SK-N-SH (cell line): ENCODE data around the gene CCR6. TPM values are rescaled to one million over a fixed set of nuclear protein-coding genes. Genes with fewer than 3 reads are reported as not detected.

Source experiments
- CTCF ChIA-PET: fragments of 300-600, 350-600 bp; formaldehyde crosslinking; extraction: SDS; loops from one replicate; lab custom pipeline; 2021; lab: Yijun Ruan, JAX
- POLR2A ChIA-PET: fragments of 350-600 bp; sonication (Branson Sonifier 250); formaldehyde crosslinking; extraction: SDS; loops from one replicate; lab custom pipeline; 2020; ENCODE audit warnings: antibody characterized with exemption, inconsistent platforms; lab: Yijun Ruan, JAX
- DNase-seq: peaks from one replicate; pipeline ENCODE4 v3.0.0; 2012
- H2AFZ ChIP-seq: fragments of 200-600 bp; sonication (generic); 2 replicates; pipeline ENCODE4 v1.8.1; 2016; ENCODE audit warnings: antibody characterized with exemption, mild to moderate bottlenecking, low read depth
- H3F3A ChIP-seq: fragments of 200-600 bp; sonication (generic); replicated peaks from 2 replicates; pipeline ENCODE3; 2016; ENCODE audit warnings: antibody characterized with exemption, mild to moderate bottlenecking; ENCODE audit not compliant: insufficient read depth
- H3K27ac ChIP-seq, 2 experiments: fragments of 200-500 bp in 1 of 2; fragments of 200-600 bp in 1 of 2; sonication (Bioruptor generic) in 1 of 2; sonication (generic), shearing (Covaris generic) in 1 of 2; 2 replicates each; pipeline versions ENCODE4 v1.5.1 to v1.6.1; 2014 to 2016; ENCODE audit warnings: low read depth in 2 of 2, inconsistent platforms in 1 of 2, low read length in 1 of 2, mild to moderate bottlenecking in 1 of 2, mixed read lengths in 1 of 2
- H3K27me3 ChIP-seq: fragments of 200-600 bp; sonication (generic), shearing (Covaris generic); 2 replicates; pipeline ENCODE4 v1.6.1; 2016; ENCODE audit warnings: mixed run types; ENCODE audit not compliant: insufficient read depth
- H3K36me3 ChIP-seq, 2 experiments: fragments of 200-500 bp in 1 of 2; fragments of 200-600 bp in 1 of 2; sonication (Bioruptor generic) in 1 of 2; sonication (generic) in 1 of 2; replicated peaks in 1 of 2; 2 replicates each; pipeline versions ENCODE3 to v1.5.1; 2014 to 2016; ENCODE audit warnings: low read length in 1 of 2, mild to moderate bottlenecking in 1 of 2; ENCODE audit not compliant: insufficient read depth in 2 of 2, control insufficient read depth in 1 of 2
- H3K4me1 ChIP-seq, 2 experiments: fragments of 200-500 bp in 1 of 2; fragments of 200-600 bp in 1 of 2; sonication (Bioruptor generic) in 1 of 2; sonication (generic), shearing (Covaris generic) in 1 of 2; 2 replicates each; pipeline versions ENCODE4 v1.5.1 to v1.6.1; 2014 to 2016; ENCODE audit warnings: low read depth in 1 of 2, low read length in 1 of 2, mixed run types in 1 of 2; ENCODE audit not compliant: insufficient read depth in 2 of 2, control insufficient read depth in 1 of 2
- H3K4me2 ChIP-seq: fragments of 200-600 bp; sonication (generic), shearing (Covaris generic); 2 replicates; pipeline ENCODE4 v1.6.1; 2017; ENCODE audit warnings: mixed run types
- H3K4me3 ChIP-seq, 2 experiments: fragments of 200-500 bp in 1 of 2; fragments of 200-600 bp in 1 of 2; sonication (Bioruptor generic) in 1 of 2; sonication (generic), shearing (Covaris generic) in 1 of 2; 2 replicates each; pipeline versions ENCODE4 v1.5.1 to v1.8.1; 2014 to 2016; ENCODE audit warnings: low read depth in 2 of 2, inconsistent platforms in 1 of 2, low read length in 1 of 2, mild to moderate bottlenecking in 1 of 2, mixed read lengths in 1 of 2, moderate library complexity in 1 of 2
- H3K79me2 ChIP-seq: fragments of 200-600 bp; sonication (generic); 2 replicates; pipeline ENCODE4 v1.8.1; 2017; ENCODE audit warnings: mild to moderate bottlenecking; ENCODE audit not compliant: insufficient read depth
- H3K9ac ChIP-seq: fragments of 200-600 bp; sonication (generic); 2 replicates; pipeline ENCODE4 v1.6.1; 2017; ENCODE audit warnings: mixed run types
- H3K9me2 ChIP-seq: fragments of 200-600 bp; sonication (generic); 2 replicates; pipeline ENCODE4 v1.6.1; 2017; ENCODE audit warnings: mixed run types
- H3K9me3 ChIP-seq: fragments of 200-600 bp; sonication (generic); 2 replicates; pipeline ENCODE4 v1.6.1; 2017; ENCODE audit warnings: mixed run types, mild to moderate bottlenecking, moderate library complexity
- H4K20me1 ChIP-seq: fragments of 200-600 bp; sonication (generic); 2 replicates; pipeline ENCODE4 v1.6.1; 2017; ENCODE audit warnings: mild to moderate bottlenecking, mixed run types; ENCODE audit not compliant: insufficient read depth
- ELF1 ChIP-seq: IDR thresholded peaks from 2 replicates; pipeline ENCODE4 v1.4.0; 2012
- EZH2phosphoT487 ChIP-seq: fragments of 200-600 bp; sonication (generic); IDR thresholded peaks from 2 replicates; pipeline ENCODE4 v1.6.1; 2017; ENCODE audit warnings: low read depth, mixed run types, mild to moderate bottlenecking, antibody characterized with exemption, moderate library complexity, borderline replicate concordance
- FOXJ3 ChIP-seq: sonication (generic); formaldehyde crosslinking; IDR thresholded peaks from 2 replicates; pipeline ENCODE4 v1.5.1; 2020; ENCODE audit warnings: mild to moderate bottlenecking, missing genetic modification reagents
- FOXM1 ChIP-seq: IDR thresholded peaks from 2 replicates; pipeline ENCODE4 v1.4.0; 2012; ENCODE audit warnings: low read depth, mild to moderate bottlenecking
- GABPA ChIP-seq: IDR thresholded peaks from 2 replicates; pipeline ENCODE4 v1.4.0; 2012; ENCODE audit warnings: low read depth, mild to moderate bottlenecking
- GATA2 ChIP-seq: sonication (generic); formaldehyde crosslinking; IDR thresholded peaks from 2 replicates; pipeline ENCODE4 v1.5.0; 2020; ENCODE audit warnings: mild to moderate bottlenecking, missing genetic modification reagents
- NFIC ChIP-seq: IDR thresholded peaks from 2 replicates; pipeline ENCODE4 v1.4.0; 2012; ENCODE audit warnings: borderline replicate concordance
- RCOR1 ChIP-seq: fragments of 150-350 bp; IDR thresholded peaks from 2 replicates; pipeline ENCODE4 v1.6.1; 2017; ENCODE audit warnings: antibody characterized with exemption, low read length
- RFX5 ChIP-seq: IDR thresholded peaks from 2 replicates; pipeline ENCODE4 v1.6.1; 2012; ENCODE audit warnings: mild to moderate bottlenecking, improper control_type of control experiment, low read length
- SIN3A ChIP-seq: IDR thresholded peaks from 2 replicates; pipeline ENCODE4 v1.6.1; 2012; ENCODE audit warnings: low read depth, mild to moderate bottlenecking, low read length, moderate library complexity, borderline replicate concordance
- TCF12 ChIP-seq: IDR thresholded peaks from 2 replicates; pipeline ENCODE4 v1.4.0; 2012
- USF2 ChIP-seq: fragments of 150-350 bp; IDR thresholded peaks from 2 replicates; pipeline ENCODE4 v1.6.1; 2017; ENCODE audit warnings: antibody characterized with exemption, low read length, low read depth, borderline replicate concordance
- WGBS: methylation state at CpG from one replicate; pipeline ENCODE4 v1.1.6; 2017; ENCODE audit warnings: low lambda C conversion rate; 5-methylcytosine and 5-hydroxymethylcytosine counted together
- polyA plus RNA-seq, 3 experiments: library from polyadenylated mRNA; depleted of rRNA; stranded (reverse); fragments of >200 nt; gene quantifications; 2 replicates each; pipeline ENCODE4 v1.2.3, GENCODE V29; 2012
- TF ChIP-seq, protein P1 (sequence below): IDR thresholded peaks from 2 replicates; pipeline ENCODE4; 2012

Gene CCR6
- polyA plus RNA-seq, 1 of the 3 experiments (the other 2 are of a cell fraction): not detected

GRCh38 chr6:167127785-167128531 is 5.1 kb downstream of the CCR6 start:
- H3K4me2 ChIP-seq: no peak overlapping the region
- H3F3A ChIP-seq: no peaks in the 10 kb centered on the region
- no peak overlapping the region for H3K4me3 ChIP-seq
- H4K20me1 ChIP-seq: no peaks in the 10 kb centered on the region
- no peak for TF ChIP-seq GABPA
- no peak for TF ChIP-seq USF2
- TF ChIP-seq, protein P1, sequence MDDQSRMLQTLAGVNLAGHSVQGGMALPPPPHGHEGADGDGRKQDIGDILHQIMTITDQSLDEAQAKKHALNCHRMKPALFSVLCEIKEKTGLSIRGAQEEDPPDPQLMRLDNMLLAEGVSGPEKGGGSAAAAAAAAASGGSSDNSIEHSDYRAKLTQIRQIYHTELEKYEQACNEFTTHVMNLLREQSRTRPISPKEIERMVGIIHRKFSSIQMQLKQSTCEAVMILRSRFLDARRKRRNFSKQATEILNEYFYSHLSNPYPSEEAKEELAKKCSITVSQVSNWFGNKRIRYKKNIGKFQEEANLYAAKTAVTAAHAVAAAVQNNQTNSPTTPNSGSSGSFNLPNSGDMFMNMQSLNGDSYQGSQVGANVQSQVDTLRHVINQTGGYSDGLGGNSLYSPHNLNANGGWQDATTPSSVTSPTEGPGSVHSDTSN: no peak
- no peak for TF ChIP-seq SIN3A
- TF ChIP-seq FOXM1: no peak
- no peak for TF ChIP-seq ELF1
- no peak for TF ChIP-seq TCF12
- TF ChIP-seq RCOR1: no peak
- no peak for TF ChIP-seq NFIC
- no peak for TF ChIP-seq RFX5
- H3K9me2 ChIP-seq: no peaks in the 10 kb centered on the region
- POLR2A ChIA-PET: no interaction called here
- H3K4me1 ChIP-seq: no peaks in the 10 kb centered on the region
- 42% methylated on average over 11 of the region's 14 CpGs for WGBS
- H2AFZ ChIP-seq: no peak overlapping the region
- CTCF ChIA-PET: interaction anchor here (1.0 to 1.3 kb wide), 2 partner anchors 10 to 13 kb away, joined by 3 read pairs; no protein-coding TSS in a partner anchor
- no peaks in the 10 kb centered on the region for H3K36me3 ChIP-seq
- H3K9ac ChIP-seq: no peak overlapping the region
- no peaks in the 10 kb centered on the region for H3K79me2 ChIP-seq
- no peaks in the 10 kb centered on the region for H3K27me3 ChIP-seq
- no peak overlapping the region for H3K27ac ChIP-seq
- no peak for DNase-seq
- H3K9me3 ChIP-seq: no peaks in the 10 kb centered on the region

DNA sequence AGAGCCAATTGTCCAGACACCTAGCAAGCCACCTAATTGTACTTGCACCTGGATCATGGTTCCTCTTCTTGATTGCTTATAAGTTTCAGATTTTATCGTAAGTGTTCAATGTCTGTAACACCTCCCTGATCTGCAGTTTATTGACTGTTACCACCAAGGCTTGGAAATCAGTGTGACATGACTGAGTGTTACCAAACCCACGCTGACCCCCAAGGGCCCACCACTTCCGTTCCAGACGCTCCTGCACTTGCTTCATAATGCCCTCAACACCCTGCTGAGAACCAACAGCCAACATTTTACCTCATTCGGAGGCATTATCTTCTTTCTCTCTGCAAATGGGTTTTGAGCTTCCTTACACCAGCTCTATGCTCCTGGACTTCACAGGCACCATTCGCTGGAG is 6.3 kb downstream of the CCR6 start:
- TF ChIP-seq TCF12 (no peak), FOXJ3 (CRISPR knock-in tag) (no peak), GATA2 (CRISPR knock-in tag) (no peak), EZH2phosphoT487 (no peak)
- Histone ChIP-seq H4K20me1 (no peaks in the 10 kb centered on the region), H3K27me3 (no peaks in the 10 kb centered on the region), H3K9me3 (no peaks in the 10 kb centered on the region), H3K36me3 (no peaks in the 10 kb centered on the region), H3K9me2 (no peaks in the 10 kb centered on the region), H3K79me2 (no peaks in the 10 kb centered on the region), H3K4me2 (no peak overlapping the region), H3K4me1 (no peaks in the 10 kb centered on the region), H2AFZ (no peak overlapping the region), H3K9ac (no peak overlapping the region), H3F3A (no peaks in the 10 kb centered on the region), H3K4me3 (no peak overlapping the region), H3K27ac (no peak overlapping the region)
- no peak for DNase-seq
- ChIA-PET POLR2A (no interaction called here), CTCF (interaction anchor here (1.0 to 1.3 kb wide), 2 partner anchors 12 to 131 kb away, joined by 3 to 4 read pairs; no protein-coding TSS in a partner anchor)
- 60% methylated on average over 6 of the region's 6 CpGs for WGBS
